KMS-11 (cell line): ENCODE data around the gene HOXB3.

ENCODE experiments used
- H2AFZ ChIP-seq: fragments of 200-600 bp; sonication (generic); 2 replicates; pipeline ENCODE4 v1.6.1; 2016; ENCODE audit warnings: antibody characterized with exemption, mixed run types, low read depth
- H3K27ac ChIP-seq: fragments of 200-600 bp; sonication (generic); 2 replicates; pipeline ENCODE4 v1.6.1; 2016; ENCODE audit warnings: mild to moderate bottlenecking, mixed run types
- H3K27me3 ChIP-seq: fragments of 200-600 bp; sonication (generic); 2 replicates; pipeline ENCODE4 v1.6.1; 2017; ENCODE audit warnings: mild to moderate bottlenecking, low read depth, mixed run types, moderate library complexity; ENCODE audit not compliant: insufficient read depth
- H3K36me3 ChIP-seq: fragments of 200-600 bp; sonication (generic); 2 replicates; pipeline ENCODE4 v1.6.1; 2017; ENCODE audit warnings: mild to moderate bottlenecking, mixed run types; ENCODE audit not compliant: insufficient read depth
- H3K4me1 ChIP-seq: fragments of 200-600 bp; sonication (generic); 2 replicates; pipeline ENCODE4 v1.6.1; 2016; ENCODE audit warnings: mild to moderate bottlenecking, low read depth, mixed run types; ENCODE audit not compliant: poor library complexity, severe bottlenecking
- H3K4me2 ChIP-seq: fragments of 200-600 bp; sonication (generic); 2 replicates; pipeline ENCODE4 v1.7.0; 2016; ENCODE audit warnings: mild to moderate bottlenecking, mixed run types
- H3K4me3 ChIP-seq: fragments of 200-600 bp; sonication (generic); IDR thresholded peaks from 2 replicates; pipeline ENCODE4 v1.6.1; 2017; ENCODE audit warnings: low read depth, low read length, mixed read lengths; ENCODE audit not compliant: insufficient read depth
- H3K79me2 ChIP-seq: fragments of 200-600 bp; sonication (generic); 2 replicates; pipeline ENCODE4 v1.6.1; 2016; ENCODE audit warnings: low read depth, mixed run types; ENCODE audit not compliant: insufficient read depth
- H3K9ac ChIP-seq: fragments of 200-600 bp; sonication (generic); 2 replicates; pipeline ENCODE4 v1.6.1; 2016; ENCODE audit warnings: mild to moderate bottlenecking, mixed run types
- H4K20me1 ChIP-seq: fragments of 200-600 bp; sonication (generic); 2 replicates; pipeline ENCODE4 v1.6.1; 2016; ENCODE audit warnings: mild to moderate bottlenecking, mixed run types; ENCODE audit not compliant: insufficient read depth
- TF ChIP-seq, protein P1 (sequence below): fragments of 200-600 bp; sonication (generic); conservative IDR thresholded peaks from 2 replicates; pipeline ENCODE4 v1.6.1; 2017; ENCODE audit warnings: low read depth, mild to moderate bottlenecking, antibody characterized with exemption, low read length, moderate library complexity, mixed read lengths

Gene HOXB3

DNA sequence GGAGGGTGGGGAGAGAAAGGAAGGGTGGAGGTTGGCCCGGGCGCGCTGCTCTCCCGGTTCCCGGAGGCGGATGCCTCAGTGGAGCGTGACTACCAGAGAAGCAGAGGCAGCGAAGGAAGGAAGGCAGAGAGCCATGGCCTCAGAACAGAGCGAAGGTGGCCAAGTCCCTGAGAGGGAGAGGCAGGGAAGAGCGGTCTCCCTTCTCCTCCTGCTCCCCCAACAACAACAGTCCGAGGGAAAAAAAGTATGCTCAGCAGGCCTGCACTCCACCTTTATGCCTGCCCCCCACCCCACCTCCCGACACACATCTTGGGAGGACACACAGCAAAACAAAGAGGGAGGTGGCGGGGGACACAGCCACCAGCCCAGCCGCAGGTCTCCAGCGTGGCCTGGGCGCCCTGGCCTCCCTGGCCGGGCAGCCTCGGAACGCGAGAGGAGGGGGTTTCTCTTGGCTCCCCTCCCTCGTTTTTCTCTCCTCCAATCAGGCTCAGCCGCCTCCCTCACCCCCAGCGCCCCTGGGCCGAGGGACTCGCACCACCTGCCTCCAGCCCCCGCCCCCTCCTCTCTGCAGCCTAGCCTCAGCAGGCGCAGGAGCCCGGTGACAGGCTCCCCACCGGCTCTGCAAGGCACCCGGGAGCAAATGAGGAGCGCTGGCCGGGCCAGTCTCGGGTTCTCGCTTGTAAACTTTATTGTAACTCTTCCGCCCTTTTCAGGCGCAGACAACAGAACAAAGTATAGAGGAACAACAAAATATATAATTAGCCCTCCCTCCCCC is 21.8 kb upstream of the HOXB3 start:
- H3K9ac ChIP-seq = peak overlapping the region; percentile 30; the same call in 1 of the 2 replicates
- H2AFZ ChIP-seq = peak overlapping the region; percentile 96; the same call in 1 of the 2 replicates
- no peaks in the 10 kb centered on the region for H4K20me1 ChIP-seq

GRCh38 chr17:48611213-48611612 is 21.2 kb upstream of the HOXB3 start:
- no peaks in the 10 kb centered on the region for H4K20me1 ChIP-seq
- no peaks in the 10 kb centered on the region for H3K79me2 ChIP-seq
- peak overlapping the region; percentile 96 for H2AFZ ChIP-seq
- peak overlapping the region; percentile 88 for H3K9ac ChIP-seq
- H3K36me3 ChIP-seq = no peaks in the 10 kb centered on the region
- peaks cover 28% of the 10 kb centered on the region; the same call in 1 of the 2 replicates for H3K27me3 ChIP-seq
- H3K4me3 ChIP-seq = no peak overlapping the region
- TF ChIP-seq, protein P1, sequence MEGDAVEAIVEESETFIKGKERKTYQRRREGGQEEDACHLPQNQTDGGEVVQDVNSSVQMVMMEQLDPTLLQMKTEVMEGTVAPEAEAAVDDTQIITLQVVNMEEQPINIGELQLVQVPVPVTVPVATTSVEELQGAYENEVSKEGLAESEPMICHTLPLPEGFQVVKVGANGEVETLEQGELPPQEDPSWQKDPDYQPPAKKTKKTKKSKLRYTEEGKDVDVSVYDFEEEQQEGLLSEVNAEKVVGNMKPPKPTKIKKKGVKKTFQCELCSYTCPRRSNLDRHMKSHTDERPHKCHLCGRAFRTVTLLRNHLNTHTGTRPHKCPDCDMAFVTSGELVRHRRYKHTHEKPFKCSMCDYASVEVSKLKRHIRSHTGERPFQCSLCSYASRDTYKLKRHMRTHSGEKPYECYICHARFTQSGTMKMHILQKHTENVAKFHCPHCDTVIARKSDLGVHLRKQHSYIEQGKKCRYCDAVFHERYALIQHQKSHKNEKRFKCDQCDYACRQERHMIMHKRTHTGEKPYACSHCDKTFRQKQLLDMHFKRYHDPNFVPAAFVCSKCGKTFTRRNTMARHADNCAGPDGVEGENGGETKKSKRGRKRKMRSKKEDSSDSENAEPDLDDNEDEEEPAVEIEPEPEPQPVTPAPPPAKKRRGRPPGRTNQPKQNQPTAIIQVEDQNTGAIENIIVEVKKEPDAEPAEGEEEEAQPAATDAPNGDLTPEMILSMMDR = no peak
- H3K4me1 ChIP-seq = peaks cover 17% of the 10 kb centered on the region
- peak overlapping the region; percentile 74 for H3K27ac ChIP-seq
- peak overlapping the region; percentile 92 for H3K4me2 ChIP-seq

More for the DNA sequence above, 21.8 kb upstream of the HOXB3 start:
- Histone ChIP-seq H3K36me3 (no peaks in the 10 kb centered on the region), H3K27ac (peak overlapping the region; percentile 74; the same call in 1 of the 2 replicates), H3K79me2 (no peaks in the 10 kb centered on the region), H3K27me3 (peaks cover 34% of the 10 kb centered on the region), H3K4me1 (peaks cover 17% of the 10 kb centered on the region), H3K4me2 (peak overlapping the region; percentile 92; the same call in 1 of the 2 replicates), H3K4me3 (no peak overlapping the region)
- TF ChIP-seq, protein P1 = no peak

- Histone ChIP-seq H3K4me1 (peaks cover 17% of the 10 kb centered on the region), H2AFZ (peak within 1 kb of the TSS; percentile 96), H3K4me2 (peak within 1 kb of the TSS; percentile 92), H3K79me2 (no peaks in the 10 kb centered on the region), H4K20me1 (no peaks in the 10 kb centered on the region), H3K27ac (peak within 1 kb of the TSS; percentile 74), H3K36me3 (no peaks in the 10 kb centered on the region), H3K4me3 (no peak within 1 kb of the TSS), H3K27me3 (peaks cover 21% of the 10 kb centered on the region; the same call in 1 of the 2 replicates), H3K9ac (peak within 1 kb of the TSS; percentile 88)
- TF ChIP-seq, protein P1 = no peak
These were observed 20.5 kb upstream of the HOXB3 start, which contains the start of gene HOXB7 for GRCh38 chr17:48610282-48611211. Gene HOXB7, minus strand, starts transcription at chr17:48611017. Its CDS starts 99 bp downstream, at chr17:48610918.

DNA sequence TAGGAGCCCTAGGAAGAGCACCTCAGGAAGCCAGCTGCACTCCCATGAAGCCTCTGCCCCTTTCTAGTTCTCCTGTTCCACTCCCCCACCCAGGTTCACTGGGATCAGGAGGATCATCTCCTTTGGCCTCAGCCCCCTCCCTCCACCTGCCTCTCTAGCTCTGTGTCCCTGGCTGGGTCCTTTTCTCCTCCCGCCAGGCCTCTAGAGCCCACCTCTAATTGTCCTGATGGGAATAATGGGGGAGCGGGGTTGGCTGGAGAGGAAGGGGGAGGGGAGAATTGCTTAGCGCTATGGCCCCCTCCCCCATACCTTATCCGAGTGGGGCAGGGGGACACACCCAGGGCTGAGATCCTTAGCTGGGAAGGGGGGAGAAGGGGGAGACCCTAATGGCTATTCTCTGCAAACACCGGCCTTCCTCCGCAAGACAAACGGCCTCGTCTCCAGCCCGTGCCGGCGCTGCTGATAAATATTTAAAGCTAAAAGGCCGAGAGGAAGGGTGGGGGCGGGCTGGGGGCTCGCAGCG is 19.8 kb upstream of the HOXB3 start:
- TF ChIP-seq, protein P1 = no peak
- H3K9ac ChIP-seq = peak overlapping the region; percentile 88
- no peak overlapping the region for H3K4me3 ChIP-seq
- H3K36me3 ChIP-seq = no peaks in the 10 kb centered on the region
- peak overlapping the region; percentile 74 for H3K27ac ChIP-seq
- peak overlapping the region; percentile 96 for H2AFZ ChIP-seq
- no peaks in the 10 kb centered on the region for H4K20me1 ChIP-seq
- H3K4me1 ChIP-seq = peaks cover 17% of the 10 kb centered on the region
- no peaks in the 10 kb centered on the region for H3K79me2 ChIP-seq
- peak overlapping the region; percentile 92 for H3K4me2 ChIP-seq
- H3K27me3 ChIP-seq = peaks cover 17% of the 10 kb centered on the region; the same call in 1 of the 2 replicates
